ENCODE results near the gene LYVE1.

Gene LYVE1

GRCh38 chr11:10591741-10592140 lies 23.3 kb upstream of the LYVE1 start:
- DNase-seq: peak; percentile 66

GRCh38 chr11:10590218-10590915 lies 21.9 kb upstream of the LYVE1 start:
- DNase-seq: no peak

DNA sequence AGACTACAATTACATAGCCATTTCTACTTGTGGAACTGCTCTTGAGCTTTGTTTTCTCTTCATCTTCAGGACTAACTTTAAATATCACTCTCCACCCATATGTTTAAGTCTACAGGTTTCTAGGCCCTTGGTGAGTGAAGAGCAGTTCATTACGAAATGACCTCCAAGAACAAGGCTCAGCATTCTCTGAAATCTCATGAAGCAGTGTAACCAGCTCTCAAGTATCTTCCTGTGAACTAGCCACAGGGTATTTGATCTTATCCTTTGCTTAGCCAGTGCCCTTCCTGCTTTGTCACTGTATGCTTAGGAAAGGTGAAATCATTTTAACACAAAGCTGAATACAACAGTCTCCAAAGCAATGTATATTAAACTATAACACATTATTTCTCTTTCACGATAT lies 20.4 kb upstream of the LYVE1 start:
- no peak for DNase-seq

- DNase-seq: no peak
Measured at GRCh38 chr11:10587995-10588394, 19.5 kb upstream of the LYVE1 start.

DNA sequence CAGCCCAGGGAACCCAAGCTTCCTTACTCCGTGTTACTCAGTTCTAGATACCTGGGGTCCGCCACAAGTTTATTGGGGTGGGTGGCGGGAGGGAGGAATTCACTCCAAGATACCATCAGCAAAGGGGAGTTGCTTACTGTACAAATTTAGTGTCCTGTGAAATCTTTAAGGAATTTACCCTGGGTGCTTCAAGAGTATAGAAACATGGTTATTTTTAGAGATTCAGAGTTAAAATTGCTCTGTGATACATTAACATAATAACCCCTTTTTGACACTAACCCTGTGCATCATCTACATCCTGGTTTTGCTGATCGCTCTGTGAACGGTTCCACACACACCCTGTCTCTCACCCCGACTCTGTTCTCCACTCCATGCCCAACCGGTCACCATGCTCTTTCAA lies 18.9 kb upstream of the LYVE1 start:
- no peak for DNase-seq

DNA sequence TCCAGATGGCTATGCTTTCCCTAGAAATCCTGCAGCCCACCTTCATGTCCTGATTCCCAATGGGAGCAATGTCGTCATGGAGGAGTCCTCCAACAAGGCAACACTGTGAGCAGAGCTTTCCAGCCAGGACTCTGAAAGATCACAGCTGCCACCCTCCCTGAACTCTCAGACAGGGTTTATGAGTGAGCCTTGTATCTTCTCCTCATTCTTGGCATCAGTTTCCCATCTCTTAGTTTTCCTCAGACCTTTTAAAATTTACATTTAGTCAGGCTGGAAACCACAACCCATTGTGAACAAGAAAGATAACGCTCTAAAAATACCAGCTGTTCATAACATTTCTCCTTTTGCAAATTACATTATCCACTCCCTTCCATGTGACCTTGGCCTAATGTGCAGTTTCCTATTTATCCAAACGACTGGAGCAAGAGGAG lies 15.6 kb upstream of the LYVE1 start:
- DNase-seq: no peak

- no peak for DNase-seq
Measured at GRCh38 chr11:10581481-10582019, 13.1 kb upstream of the LYVE1 start.

DNA sequence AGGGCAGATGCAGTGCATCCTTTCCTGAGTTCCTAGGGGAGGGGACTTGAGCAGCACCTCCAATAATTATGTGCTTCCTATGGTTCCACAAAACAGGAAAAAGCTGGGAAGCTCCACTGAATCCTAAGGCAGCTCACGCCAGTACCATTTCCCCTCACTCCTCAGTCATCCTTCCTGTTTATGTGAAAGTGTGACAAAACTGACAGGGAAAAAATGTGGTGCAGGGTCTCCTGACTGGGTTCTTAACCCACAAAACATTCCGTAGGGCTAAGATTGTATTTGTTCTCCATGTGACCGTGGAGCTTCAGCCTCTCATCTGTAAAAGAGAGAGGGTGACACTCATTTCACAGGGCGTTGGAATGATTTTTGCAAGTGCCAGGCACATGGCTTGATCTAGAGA lies 12.2 kb upstream of the LYVE1 start:
- DNase-seq: no peak

GRCh38 chr11:10579700-10580099 lies 11.2 kb upstream of the LYVE1 start:
- DNase-seq: no peak

GRCh38 chr11:10576035-10576398 lies 7.6 kb upstream of the LYVE1 start:
- DNase-seq: no peak

- DNase-seq: no peak
Measured at GRCh38 chr11:10575346-10576034, 7.0 kb upstream of the LYVE1 start.

- DNase-seq: no peak
Measured at GRCh38 chr11:10573556-10573955, 5.1 kb upstream of the LYVE1 start.

GRCh38 chr11:10573028-10573427 lies 4.6 kb upstream of the LYVE1 start:
- DNase-seq: no peak

- DNase-seq: no peak
Measured at GRCh38 chr11:10572533-10572932, 4.1 kb upstream of the LYVE1 start.

GRCh38 chr11:10567446-10567845 lies 1.0 kb downstream of the LYVE1 start:
- no peak for DNase-seq

GRCh38 chr11:10566257-10566957 lies 2.1 kb downstream of the LYVE1 start:
- DNase-seq: no peak

DNA sequence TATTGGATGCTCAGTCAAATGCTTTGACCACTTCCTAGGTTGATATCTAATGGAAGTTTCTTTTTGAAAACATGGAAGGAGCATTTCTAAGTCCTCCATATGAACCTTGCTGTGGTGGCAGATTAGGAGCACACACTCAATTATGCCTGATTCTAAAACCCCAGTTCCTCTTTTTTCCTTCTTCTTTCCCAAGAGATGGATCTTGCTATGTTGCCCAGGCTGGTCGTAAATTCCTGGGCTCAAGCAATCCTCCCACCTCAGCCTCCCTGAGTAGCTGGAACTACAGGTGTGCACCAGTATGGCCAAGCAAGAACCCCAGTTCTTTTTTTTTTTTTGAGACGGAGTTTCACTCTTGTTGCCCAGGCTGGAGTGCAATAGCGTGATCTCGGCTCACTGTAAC lies 3.0 kb downstream of the LYVE1 start:
- no peak for DNase-seq

DNA sequence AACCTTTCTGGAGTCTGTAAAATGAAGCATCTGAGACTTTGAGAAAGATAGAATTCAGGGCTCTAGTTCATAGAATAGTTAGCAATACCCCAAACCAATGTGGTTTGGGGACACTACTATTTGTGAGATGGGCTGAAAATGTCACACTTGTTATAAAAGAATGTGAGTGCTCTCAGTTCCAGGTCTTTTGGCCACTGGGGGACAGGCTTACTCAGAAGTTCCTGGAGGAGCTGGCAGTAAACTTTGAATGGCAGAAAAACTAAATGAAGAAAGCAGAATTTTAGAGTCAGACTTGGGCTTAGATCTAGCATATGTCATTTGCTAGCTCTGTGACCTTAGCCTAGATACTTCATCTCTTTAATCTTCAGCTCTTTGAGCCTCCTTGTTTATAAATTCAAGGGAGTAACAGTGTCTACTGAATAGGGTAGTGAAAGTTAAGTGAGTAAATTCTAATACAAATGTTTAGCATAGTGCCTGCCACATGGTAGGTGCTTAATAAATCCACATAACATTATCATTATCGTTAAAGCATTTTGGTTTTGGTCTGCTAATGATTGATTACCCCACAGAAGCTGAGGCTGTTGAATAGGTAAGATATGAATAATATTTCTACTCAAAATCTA lies 3.7 kb downstream of the LYVE1 start:
- no peak for DNase-seq

GRCh38 chr11:10564030-10564429 lies 4.4 kb downstream of the LYVE1 start:
- no peak for DNase-seq

- no peak for DNase-seq
Measured at GRCh38 chr11:10561947-10562346, 6.5 kb downstream of the LYVE1 start.

DNA sequence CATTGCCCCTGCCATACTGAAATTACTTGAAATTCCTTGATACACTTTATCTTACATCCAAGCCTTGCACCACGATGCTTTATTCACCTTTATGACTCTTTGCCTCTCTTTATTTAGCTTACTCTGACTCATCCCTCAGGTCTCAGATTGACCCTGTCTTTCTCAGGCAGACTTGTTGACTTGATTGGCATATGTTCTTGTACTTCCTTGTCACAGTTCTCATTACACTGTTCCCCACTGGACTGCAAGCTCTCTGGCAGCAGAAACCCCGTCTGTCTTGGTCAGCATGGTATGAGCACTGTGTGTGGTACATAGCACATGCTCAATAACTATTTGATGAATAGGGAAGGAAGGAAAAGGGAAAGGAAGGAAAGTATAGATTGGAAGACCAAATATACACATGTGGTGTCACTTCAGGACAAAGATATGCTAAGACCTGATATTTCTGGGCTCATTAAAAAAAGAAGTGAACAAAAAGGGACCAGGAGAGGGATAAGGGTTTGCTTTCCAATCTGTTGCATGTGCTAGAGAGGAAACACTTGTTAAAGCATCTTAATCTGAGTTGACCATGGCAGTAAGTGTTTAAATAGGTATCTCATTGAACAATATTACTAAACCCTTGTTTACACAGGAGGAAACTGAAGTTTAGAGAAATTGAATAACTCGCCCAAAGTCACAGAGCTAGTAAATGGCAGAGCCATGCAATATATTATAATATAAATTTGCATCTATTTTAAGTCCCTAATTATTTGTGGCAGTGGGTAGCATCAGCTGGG lies 7.2 kb downstream of the LYVE1 start:
- no peak for DNase-seq

GRCh38 chr11:10558288-10558687 lies 10.2 kb downstream of the LYVE1 start:
- DNase-seq: no peak

DNA sequence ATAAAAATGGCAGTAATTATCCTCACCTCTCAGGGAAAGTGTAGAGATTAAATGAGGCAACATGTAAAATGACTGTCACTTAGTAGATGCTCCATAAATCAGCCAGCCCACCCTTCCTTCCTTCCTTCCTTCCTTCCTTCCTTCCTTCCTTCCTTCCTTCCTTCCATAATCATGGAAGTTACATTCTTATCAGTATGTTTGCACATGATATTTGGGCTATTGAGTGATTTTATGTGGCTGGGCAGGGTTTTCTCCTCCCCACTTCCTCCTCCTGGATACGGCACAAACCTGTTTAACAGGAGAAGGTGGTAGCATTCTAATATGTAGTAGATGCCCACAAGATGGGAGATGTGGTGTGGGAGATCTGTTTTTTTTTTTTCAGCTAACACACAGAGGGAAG lies 11.9 kb downstream of the LYVE1 start:
- no peak for DNase-seq

Data from NCI-H526 treated with DMSO at 0.1 percent for 48 hours (cell line).